GM10266 (cell line): ENCODE measurements around the gene CDK5.

Source experiments
- DNase-seq: peaks from one replicate; pipeline ENCODE4 v3.0.0; 2012; ENCODE audit errors: extremely low spot score
- CTCF ChIP-seq: IDR thresholded peaks from 2 replicates; pipeline ENCODE4 v1.5.1; 2012; ENCODE audit warnings: mild to moderate bottlenecking, low read depth; ENCODE audit not compliant: control insufficient read depth, insufficient read depth; ENCODE audit errors: missing control alignments

CDK5 gene

GRCh38 chr7:151091003-151091402 lies 33.3 kb upstream of the CDK5 start:
- no peak for TF ChIP-seq CTCF
- no peak for DNase-seq

- no peak for DNase-seq
- no peak for TF ChIP-seq CTCF
Measured at GRCh38 chr7:151089893-151090730, 32.4 kb upstream of the CDK5 start.

- no peak for TF ChIP-seq CTCF
- no peak for DNase-seq
Measured at GRCh38 chr7:151088856-151089699, 31.4 kb upstream of the CDK5 start.

- no peak for DNase-seq
- TF ChIP-seq CTCF: no peak
Measured at GRCh38 chr7:151088019-151088855, 30.5 kb upstream of the CDK5 start.

- peak; percentile 67 for TF ChIP-seq CTCF
- peak; percentile 73 for DNase-seq
Measured at GRCh38 chr7:151087245-151088018, 29.7 kb upstream of the CDK5 start.

GRCh38 chr7:151086802-151087244 lies 29.1 kb upstream of the CDK5 start:
- DNase-seq: no peak
- no peak for TF ChIP-seq CTCF
